UCSD-AML1 (cell line): Measurements from ENCODE around the gene FYB1.
"Not testable (repeated sequence)": the region's sequence is repeated elsewhere in the genome, so short reads cannot be mapped to it uniquely, and the experiment has no call there.

Experiments used
- DNase-seq: peaks from one replicate; lab custom pipeline; 2025; ENCODE audit not compliant: unreplicated experiment; lab: John Stamatoyannopoulos, UW

Gene FYB1

GRCh38 chr5:39226558-39226957 lies 7.2 kb upstream of the FYB1 start:
- DNase-seq, result no peak

GRCh38 chr5:39226100-39226451 lies 6.7 kb upstream of the FYB1 start:
- no peak for DNase-seq

- DNase-seq, result no peak
These were observed 6.2 kb upstream of the FYB1 start for GRCh38 chr5:39225405-39226099.

- no peak for DNase-seq
These were observed 4.9 kb upstream of the FYB1 start for GRCh38 chr5:39224196-39224761.

DNA sequence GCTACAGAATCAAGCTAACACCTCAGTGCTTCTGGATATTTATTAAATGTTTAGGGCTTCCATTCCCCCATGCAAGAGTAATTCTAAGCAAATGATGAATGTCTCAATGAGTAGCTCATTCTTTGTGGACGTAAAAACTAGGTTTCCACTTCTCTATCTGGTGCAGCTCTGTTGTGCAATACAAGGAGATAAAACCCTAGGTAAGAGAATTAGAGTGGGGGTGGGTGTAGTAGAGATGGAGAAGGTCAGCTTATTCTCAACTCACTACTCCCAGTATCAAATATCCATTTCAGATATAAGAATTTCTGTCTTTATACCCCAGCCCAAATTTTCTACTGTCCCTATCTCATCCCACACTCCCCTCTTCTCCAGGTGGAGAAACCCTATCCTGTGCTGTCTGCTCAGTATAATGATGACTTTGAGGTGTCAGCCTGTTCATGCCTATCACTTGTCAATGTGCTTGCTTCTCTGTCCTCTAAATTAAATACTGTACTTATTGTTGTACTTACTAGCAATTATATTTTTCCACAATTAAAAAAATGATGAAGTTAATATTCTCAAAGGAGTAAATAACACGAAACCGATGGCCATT lies 4.3 kb upstream of the FYB1 start:
- DNase-seq, result no peak

DNA sequence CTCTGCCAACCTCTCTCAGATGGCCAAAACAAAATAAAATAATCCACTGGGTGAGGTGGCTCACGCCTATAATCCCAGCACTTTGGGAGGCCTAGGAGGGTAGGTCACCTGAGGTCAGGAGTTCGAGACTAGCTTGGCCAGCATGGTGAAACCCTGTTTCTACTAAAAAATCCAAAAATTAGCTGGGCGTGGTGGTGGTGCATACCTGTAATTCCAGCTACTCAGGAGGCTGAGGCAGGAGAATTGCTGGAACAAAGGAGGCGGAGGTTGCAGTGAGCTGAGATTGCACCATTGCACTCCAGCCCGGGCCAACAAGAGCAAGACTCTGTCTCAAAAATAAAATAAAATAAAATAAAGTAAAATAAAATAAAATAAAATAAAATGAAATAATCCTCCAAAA lies 2.3 kb upstream of the FYB1 start:
- not testable (repeated sequence) for DNase-seq

DNA sequence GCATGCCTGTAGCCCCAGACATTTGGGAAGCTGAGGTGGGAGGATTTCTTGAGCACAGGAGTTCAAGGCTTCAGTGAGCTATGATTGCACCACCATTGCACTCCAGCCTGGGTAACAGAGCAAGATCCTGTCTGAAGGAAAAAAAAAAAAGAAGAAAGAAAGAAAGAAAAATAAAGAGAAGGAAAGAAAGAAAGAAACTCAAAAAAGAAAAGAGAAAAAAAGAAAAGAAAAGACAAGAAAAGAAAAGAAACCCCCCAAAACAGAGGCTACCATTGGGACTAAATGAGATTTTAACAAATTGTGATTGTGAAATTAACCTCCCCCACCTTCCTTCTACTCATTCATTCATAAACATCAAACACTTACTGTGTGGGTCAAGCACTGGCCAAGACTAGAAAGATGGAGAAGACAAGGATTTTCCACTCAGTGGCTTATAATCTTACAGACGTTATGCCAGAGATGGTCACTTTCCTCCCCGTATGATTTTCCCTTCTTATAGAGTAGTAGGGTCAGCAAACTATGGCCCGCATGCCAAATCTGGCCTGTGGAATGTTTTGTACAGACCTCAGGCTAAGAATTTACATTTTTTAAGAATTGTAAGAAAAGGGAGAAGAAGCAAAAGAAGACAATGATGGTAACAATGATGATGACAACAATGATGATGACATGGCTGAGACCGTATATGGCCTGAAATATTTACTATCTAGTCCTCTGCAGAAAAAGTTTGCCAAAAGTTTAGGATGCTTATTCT lies 1.1 kb upstream of the FYB1 start:
- DNase-seq, result no peak

DNA sequence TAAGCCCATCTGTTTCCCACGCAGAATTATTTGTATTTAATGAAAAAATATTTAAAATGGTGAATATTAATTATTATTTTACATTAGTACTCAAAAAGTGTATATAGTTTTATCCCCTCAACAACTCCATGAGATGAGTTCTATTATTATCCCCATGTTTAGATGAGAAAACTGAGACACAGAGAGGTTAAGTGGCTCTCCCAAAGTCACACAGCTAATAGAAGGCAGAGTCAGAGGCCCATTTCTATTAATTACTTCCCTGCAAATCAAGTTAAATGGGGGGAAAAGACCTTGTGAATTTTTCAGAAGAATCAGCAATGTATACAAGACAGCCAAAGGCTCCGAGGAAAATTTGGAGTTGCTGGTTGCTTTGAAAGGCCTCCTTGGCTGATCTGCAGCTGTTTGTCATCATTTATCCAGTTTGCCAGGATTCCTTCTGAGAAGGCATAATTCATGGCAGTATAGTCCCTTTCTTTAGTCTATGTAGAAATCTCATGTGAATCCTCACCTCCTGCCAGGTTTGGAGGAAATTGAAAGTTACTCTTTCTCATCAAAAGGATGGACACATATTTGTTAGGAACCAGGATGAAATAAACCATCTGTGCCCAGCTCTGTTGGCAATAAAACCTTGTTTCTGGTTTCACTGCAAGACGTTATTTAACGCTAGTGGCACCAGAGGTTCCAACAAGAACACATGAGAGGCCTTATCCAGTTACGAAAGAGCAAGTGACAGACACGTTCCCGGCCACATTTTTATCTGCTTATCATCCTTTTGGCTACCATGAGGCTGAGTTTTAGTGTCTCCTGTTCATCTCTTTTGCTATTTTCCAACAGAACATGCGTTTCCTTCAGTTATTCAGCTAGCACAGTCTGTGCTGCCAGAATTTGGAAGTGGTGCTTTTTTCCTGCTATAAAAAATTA lies 621 bp downstream of the FYB1 start:
- no peak for DNase-seq

DNA sequence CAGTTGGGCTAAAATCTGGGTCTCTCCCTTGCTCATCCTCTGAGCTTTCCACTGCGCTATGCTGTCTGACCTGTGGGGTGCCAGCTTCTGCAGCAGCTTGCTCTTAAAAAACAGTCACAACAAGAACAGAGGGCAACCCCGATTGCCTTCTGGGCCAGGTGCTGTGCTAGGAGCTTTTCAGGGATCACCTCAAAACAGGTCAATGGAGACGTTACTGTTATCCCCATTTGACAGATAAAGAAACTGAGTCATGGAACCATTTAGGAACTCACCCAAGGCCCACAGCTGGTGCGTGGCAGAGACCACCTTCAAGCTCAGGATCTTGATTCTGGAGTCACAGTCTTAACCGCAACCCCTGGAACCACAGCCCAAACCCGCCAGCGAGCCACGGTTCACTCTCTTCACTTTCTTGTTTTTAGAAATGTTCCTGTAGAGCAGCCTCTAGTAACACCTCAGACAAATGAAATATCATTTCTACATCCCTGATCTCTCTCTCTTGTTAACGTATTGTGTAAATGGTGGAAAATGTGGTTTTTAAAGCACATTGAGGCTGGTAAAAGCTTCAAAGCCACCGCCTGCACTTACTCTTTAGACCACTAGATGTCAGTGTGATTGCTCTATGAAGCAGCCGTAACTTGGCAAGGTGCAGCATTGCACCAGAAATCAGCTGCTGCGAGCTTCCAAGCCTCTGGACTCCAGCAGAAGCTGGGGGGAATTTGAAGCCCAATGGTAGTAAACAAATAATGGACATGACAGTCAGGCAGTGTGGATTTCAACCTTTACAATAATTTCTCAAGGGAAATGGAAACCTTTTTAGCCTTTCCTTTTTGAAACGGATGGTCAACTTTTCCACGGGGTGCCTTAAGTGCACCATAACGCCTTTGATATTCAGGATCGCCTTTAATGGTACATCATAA lies 1.7 kb downstream of the FYB1 start:
- peak; percentile 62 for DNase-seq

DNA sequence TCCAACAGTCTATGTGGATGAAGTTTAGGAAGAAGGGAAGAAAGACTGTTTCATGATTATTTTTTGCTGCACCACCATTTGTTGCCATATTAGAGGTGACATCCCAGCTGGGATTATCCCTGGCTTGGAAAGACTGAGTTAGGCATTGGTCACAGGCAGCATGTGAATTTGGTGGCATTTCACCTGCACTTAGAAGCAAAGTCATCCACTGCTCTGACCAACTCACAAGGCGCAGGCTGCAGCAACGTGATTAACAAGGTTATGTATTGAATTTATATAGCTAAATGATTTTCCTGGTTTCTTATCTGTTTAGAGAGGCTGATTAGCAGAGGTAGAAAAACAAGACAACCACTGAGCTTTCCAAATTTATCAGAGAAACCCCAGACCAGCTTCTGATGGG lies 2.7 kb downstream of the FYB1 start:
- no peak for DNase-seq

DNA sequence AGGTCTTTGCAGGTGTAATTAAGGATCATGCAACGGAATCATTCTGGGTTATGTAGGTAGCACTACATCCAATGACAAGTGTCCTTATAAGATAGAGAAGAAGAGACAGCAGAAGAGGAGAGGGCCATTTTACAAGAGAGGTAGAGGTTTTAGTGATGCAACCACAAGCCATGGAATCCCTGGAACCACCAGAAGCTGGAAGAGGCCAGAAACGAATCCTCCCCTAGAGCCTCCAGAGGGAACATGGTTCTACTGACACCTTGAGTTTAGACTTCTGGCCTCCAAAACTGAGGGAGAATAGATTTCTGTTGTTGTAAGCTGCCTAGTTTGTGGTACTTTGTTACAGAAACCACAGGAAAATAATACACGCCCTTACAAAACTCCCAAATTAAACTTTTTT lies 3.5 kb downstream of the FYB1 start:
- DNase-seq, result no peak

DNA sequence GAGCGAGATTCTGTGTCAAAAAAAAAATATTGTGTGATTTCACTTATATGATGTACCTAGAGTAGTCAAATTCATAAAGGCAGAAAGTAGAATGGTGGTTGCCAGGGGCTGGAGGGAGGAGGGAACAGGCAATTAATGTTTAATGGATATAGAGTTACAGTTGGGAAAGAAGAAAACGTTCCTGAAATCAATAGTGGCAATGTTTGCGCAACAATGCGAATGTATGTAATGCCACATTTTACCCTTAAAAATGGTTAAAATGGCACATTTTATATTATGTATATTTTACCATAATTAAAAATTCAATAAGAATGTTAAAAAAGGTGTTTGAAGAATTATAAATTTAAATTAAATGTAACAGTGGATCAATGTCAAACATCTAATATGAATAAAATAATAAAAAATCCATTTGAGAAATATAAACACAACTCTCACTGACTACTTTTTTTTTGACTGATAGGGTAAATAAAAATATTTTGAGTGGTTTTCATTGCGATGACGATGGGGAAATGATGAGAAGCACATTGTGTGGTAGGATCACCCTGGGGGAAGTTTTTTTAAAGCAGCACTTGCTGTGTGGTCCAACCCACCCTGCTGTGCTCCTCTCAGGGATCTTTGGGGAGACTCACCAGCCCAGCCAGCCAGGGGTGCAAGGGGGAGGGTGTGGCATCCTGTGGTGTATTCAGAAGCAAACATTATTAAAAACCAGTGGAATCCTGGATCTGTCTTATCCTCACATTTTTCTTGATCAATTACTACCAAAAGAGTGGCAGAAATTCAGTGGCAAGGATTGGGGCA lies 4.3 kb downstream of the FYB1 start:
- no peak for DNase-seq

- no peak for DNase-seq
These were observed 5.7 kb downstream of the FYB1 start for GRCh38 chr5:39213447-39214207.

GRCh38 chr5:39211773-39212172 lies 7.6 kb downstream of the FYB1 start:
- no peak for DNase-seq

- DNase-seq, result no peak
These were observed 9.4 kb downstream of the FYB1 start for GRCh38 chr5:39209924-39210323.

- DNase-seq, result no peak
These were observed 10.9 kb downstream of the FYB1 start for GRCh38 chr5:39208471-39208870.

DNA sequence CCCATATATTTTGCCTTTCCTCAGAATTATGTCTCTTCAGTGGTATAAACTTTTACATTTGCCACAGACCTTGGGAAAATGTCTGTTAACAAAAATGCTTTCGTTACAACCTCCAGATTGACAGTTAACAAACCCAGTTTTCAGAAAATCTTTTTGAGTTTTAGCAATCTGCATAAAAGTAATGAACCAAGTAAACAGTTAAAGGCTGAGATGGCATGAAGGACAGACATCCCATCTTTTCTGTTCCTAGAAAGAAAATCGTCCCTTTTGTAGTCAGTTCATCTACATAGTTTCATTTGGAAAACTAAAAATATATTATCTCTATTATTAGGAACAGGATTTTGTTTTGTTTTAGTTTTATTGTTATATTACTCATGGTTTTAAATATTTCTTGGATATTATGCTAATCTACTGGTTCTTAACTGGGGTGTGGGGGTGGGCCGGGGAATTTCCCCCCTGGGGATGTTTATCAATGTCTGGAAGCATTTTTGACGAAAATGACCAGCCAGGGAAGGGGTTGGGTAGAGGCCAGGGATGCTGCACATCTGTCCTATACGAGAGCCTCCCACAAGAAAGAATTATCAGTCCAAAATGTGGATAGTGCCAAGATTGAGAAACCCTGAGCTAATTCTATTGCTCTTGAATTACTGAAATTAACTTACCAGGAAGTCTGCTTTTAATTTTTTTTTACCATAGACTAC lies 11.9 kb downstream of the FYB1 start:
- no peak for DNase-seq
